Measurements from ENCODE around the gene SEH1L. TPM values are rescaled to one million over a fixed set of nuclear protein-coding genes. Genes with fewer than 3 reads are reported as not detected.
A peak's percentile ranks its signal among the peaks of the same experiment; 100 is the strongest.

The SEH1L gene
- total RNA-seq, 1 donor from 2014 or later: 17.3 TPM

GRCh38 chr18:13018374-13018773 lies 70.6 kb downstream of the SEH1L start:
- intact Hi-C loops (cut with micrococcal nuclease): no loop called here

GRCh38 chr18:13019301-13019700 lies 71.5 kb downstream of the SEH1L start:
- intact Hi-C loops (cut with micrococcal nuclease): no loop called here
- DNase-seq (no peak), ATAC-seq (no peak)

More at GRCh38 chr18:13018374-13018773, 70.6 kb downstream of the SEH1L start:
- ATAC-seq (no peak), DNase-seq (no peak)

GRCh38 chr18:13022644-13023043 lies 74.8 kb downstream of the SEH1L start:
- ATAC-seq: no peak
- intact Hi-C loops (cut with micrococcal nuclease): no loop called here
- no peak for DNase-seq

GRCh38 chr18:13025233-13025632 lies 77.4 kb downstream of the SEH1L start:
- intact Hi-C loops (cut with micrococcal nuclease): no loop called here
- DNase-seq (no peak), ATAC-seq (no peak)

GRCh38 chr18:13026583-13027270 lies 78.9 kb downstream of the SEH1L start:
- DNase-seq (no peak), ATAC-seq (peak; percentile 25)
- intact Hi-C loops (cut with micrococcal nuclease): no loop called here

- DNase-seq (no peak), ATAC-seq (peak; percentile 94)
- intact Hi-C loops (cut with micrococcal nuclease): no loop called here
These were observed 81.1 kb downstream of the SEH1L start for GRCh38 chr18:13028869-13029268.

GRCh38 chr18:13032173-13032572 lies 84.4 kb downstream of the SEH1L start:
- ATAC-seq (no peak), DNase-seq (no peak)
- intact Hi-C loops (cut with micrococcal nuclease): no loop called here

GRCh38 chr18:13035249-13035914 lies 87.6 kb downstream of the SEH1L start:
- DNase-seq (no peak), ATAC-seq (no peak)
- intact Hi-C loops (cut with micrococcal nuclease): no loop called here

GRCh38 chr18:13036622-13037320 lies 89.0 kb downstream of the SEH1L start:
- ATAC-seq: no peak
- DNase-seq: no peak
- intact Hi-C loops (cut with micrococcal nuclease): no loop called here

Other genes starting within 250 kb of the SEH1L start
- gene CEP76, start 245.3 kb upstream of the SEH1L start, total RNA-seq: 3.7 TPM
- gene PSMG2, start 245.0 kb upstream of the SEH1L start, total RNA-seq: 40.6 TPM
- 11.7 TPM for gene PTPN2, start 63.8 kb upstream of the SEH1L start, total RNA-seq
- 26.7 TPM for gene CEP192, start 43.4 kb downstream of the SEH1L start, total RNA-seq

Measured in left ventricle myocardium superior (tissue), 1 donor.